NCI-H2107 treated with DMSO at 0.1 percent for 48 hours (cell line): ENCODE results near the gene PREX1.

ENCODE experiments used
- DNase-seq: peaks from one replicate; lab custom pipeline; 2025; ENCODE audit not compliant: unreplicated experiment; lab: John Stamatoyannopoulos, UW

The PREX1 gene

GRCh38 chr20:48737434-48738093, 90.2 kb downstream of the PREX1 start:
- no peak for DNase-seq

DNA sequence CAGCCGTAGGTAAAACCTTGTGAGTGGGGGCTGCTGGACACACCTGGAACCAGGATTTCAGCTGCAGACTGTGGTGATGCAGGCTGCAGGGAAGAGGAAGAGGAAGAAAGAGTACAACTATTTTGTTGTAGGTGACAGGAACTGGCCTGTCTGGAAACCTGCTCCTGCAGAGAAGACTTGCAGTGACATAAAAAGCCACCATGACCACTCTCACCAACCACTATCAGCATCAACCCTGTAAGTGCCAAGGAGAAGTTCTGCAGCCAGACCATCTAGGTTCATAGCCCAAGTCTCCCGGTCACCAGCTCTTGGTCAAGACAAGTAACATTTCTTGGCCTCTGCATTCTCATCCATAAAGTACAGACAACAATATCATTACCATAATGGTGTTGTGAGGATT, 91.2 kb downstream of the PREX1 start:
- DNase-seq, result no peak

DNA sequence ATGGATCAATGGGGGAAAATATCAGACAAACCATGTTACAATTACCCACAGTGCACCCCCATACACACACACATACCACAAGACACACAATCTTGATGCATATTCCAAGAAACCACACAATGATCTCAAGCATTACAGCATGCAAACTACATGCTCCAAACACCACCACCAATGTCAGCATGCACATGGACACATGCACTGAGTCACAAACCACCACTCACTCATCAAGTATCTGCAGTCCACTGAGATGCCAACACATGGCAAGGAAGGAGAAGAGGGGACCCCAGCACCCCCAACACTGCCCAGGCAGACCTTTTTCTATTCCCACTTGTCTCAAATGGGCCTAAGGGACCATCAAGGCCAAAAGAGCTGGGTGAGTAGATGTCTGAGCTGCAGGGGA, 91.6 kb downstream of the PREX1 start:
- DNase-seq, result no peak

- DNase-seq, result no peak
Measured at GRCh38 chr20:48735112-48735511, 92.7 kb downstream of the PREX1 start.

- DNase-seq, result no peak
Measured at GRCh38 chr20:48734104-48734749, 93.6 kb downstream of the PREX1 start.

- no peak for DNase-seq
Measured at GRCh38 chr20:48733296-48733790, 94.5 kb downstream of the PREX1 start.

DNA sequence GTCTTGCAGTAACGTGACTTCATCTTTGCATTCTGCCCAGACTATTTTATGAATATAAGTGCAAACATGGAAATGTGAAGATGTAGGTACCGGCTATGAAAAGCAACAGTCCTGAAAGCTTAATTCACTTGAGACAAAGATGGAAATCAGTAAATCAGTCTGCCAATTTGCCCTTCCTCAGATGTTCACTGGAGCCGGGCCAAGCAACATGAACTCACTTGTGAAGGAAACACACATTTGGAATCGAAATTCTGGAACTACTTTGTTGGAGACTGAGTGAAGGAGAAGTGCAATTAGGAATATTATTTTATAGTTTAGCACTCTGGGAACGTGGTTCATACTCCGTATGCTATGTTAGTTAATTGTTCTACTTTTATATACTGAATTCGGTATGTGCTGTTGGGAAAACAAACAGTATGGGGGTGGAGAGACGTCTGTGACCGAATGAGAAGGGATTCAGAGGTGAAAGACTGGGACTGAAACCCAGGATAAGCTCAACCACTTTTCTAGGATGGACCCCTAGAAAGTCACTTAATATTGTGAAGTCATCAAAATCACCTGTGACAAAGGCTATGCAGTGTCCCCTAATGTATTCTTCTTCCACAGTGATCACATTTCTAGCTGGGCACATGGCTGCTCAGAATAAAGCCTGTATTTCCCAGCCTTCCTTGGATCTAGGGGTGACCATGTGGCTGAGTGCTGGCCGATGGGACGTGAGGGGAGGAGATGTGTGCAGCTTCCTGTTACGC, 95.5 kb downstream of the PREX1 start:
- DNase-seq, result no peak

- no peak for DNase-seq
Measured at GRCh38 chr20:48731536-48731935, 96.3 kb downstream of the PREX1 start.

- DNase-seq, result no peak
Measured at GRCh38 chr20:48730977-48731376, 96.8 kb downstream of the PREX1 start.

DNA sequence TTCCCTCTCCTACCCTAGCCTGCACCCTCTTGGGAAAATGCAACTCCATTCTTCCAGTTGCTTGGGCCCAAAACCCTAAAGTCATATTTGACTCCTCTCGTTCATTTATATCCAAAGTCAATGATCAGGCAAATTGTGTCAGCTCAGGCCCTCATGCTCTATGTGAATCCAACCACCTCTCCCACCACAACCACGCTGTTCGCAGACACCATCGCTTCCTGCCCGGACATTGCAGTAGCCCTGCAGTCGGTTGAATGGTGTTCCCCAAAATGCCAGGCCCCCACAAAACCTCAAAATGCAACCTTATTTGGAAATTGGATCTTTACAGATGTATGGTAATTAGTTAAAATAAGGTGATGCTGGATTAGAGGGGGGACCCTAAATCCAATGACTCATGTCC, 98.3 kb downstream of the PREX1 start:
- no peak for DNase-seq

DNA sequence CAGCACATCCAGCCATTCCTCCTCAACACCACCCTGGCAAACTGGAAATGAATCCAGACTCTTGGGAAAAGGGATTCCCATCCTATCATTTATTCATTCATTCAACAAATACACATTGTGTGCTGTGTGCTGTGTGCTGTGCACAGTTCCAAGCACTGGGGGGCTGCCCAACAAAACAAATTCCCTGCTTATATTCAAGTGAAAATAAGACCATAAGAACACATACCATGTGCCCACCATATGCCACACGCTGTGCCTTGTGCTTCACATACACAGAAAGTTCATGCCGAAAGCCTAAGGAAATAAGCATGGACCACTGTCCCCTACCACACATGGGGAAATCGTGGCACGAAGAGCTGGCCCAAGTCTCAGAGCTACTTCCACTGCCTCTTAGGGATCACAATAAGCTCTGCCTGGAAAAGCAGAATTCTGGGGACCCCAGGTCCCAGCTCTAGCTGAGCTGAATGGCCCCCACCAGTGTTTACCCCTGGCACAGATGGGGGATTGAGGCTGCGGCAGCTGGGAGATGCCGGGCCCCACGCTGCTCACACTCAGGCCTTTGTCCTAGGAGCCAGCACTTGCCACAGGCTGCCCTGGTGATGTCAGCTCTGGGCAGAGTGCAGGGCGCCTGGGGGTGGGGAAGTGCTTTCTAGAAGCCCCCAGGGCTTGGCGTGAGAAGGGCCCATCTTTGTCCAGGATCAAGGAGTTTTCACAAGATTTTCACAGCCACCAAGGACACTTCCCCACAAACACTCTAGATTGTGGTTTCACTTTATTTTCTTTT, 99.6 kb downstream of the PREX1 start:
- no peak for DNase-seq

GRCh38 chr20:48727226-48727625, 100.6 kb downstream of the PREX1 start:
- no peak for DNase-seq

- DNase-seq, result no peak
Measured at GRCh38 chr20:48725555-48725991, 102.2 kb downstream of the PREX1 start.

GRCh38 chr20:48724891-48725554, 102.8 kb downstream of the PREX1 start:
- no peak for DNase-seq

- no peak for DNase-seq
Measured at GRCh38 chr20:48724382-48724781, 103.4 kb downstream of the PREX1 start.

DNA sequence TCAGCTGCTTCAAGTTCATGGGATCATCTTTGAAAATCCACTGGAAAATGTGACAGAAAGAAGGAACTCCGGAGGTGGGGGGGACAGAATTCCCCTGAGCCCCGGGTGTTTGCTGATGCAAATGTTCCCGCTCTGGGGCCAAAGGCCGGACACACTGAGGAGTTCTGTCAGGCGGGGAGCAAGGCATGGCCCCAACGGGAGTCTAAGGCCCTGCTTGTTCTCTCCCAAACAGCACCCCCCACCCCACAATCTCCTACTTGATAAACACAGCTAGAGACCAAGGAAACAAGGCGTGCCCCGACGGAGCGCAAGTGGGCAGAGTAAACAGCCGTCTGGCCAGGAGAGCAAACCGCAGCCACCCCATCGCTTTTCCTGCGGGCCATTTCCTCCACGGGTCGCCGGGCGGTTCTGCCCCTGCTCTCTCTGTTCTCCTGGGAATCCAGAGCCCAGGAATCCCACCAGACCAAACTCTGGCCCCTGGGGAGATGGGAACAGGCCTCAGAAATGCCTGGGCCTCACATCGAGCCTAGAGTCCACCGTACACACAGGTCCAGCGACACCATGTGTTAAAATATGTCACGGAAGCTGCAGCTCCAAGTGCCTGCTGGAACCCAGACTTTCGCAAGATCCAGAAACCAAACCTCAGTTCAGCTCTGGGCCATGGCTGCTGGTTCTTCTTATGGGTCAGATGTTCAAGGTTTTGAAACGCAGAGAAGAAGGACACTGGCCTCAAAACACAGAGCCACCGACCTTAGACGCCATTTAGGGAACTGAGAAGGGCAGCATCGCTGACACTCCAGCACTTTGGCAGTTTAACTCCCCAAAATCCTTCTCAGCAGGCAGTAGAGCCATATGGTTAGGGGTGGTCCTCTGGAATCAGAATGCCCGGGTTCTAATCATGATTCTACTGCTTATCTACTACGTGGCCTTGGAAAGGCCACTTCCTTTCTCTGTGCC, 104.2 kb downstream of the PREX1 start:
- no peak for DNase-seq

- DNase-seq, result no peak
Measured at GRCh38 chr20:48722737-48723191, 105.0 kb downstream of the PREX1 start.

- DNase-seq, result no peak
Measured at GRCh38 chr20:48722002-48722731, 105.6 kb downstream of the PREX1 start.
